ENCODE results near the gene NRG3.

- TF ChIP-seq CTCF (IDR thresholded peaks at IDR 0.05): no peak
- no peak for TF ChIP-seq POLR2A (IDR thresholded peaks at IDR 0.05)
- TF ChIP-seq POLR2AphosphoS5 (IDR thresholded peaks at IDR 0.05): no peak
Observed at GRCh38 chr10:82278401-82279182, 403.6 kb downstream of the NRG3 start.

Data from upper lobe of left lung (tissue), 4 donors.